ENCODE data around the gene KRT76. TPM values are rescaled to one million over a fixed set of nuclear protein-coding genes. Genes with fewer than 3 reads are reported as not detected.
"Not testable (repeated sequence)": the region's sequence is repeated elsewhere in the genome, so short reads cannot be mapped to it uniquely, and the experiment has no call there.

The KRT76 gene
- total RNA-seq, 2 experiments from 2014 or later: not detected

DNA sequence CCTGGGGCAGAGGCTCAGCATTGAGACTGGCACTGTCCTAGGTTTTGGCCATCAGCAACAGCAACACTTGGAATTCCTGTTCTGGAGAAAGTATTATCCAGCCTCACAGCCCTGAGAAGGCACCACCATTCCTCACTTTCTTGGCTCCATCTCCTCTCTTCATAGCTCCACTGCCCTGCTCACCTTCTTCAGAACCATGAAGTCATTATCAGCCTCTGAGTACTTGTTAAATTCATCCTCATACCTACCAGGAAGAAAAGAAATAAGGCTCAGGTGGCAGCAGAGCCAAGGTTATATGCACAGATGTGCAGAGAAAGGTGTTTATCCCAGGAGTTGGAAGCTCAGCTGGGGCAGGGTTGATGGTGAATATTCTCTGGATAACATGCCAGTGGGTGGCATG is 25.4 kb downstream of the KRT76 start:
- Mint-ChIP-seq H3K4me1 (peaks cover 11% of the 10 kb centered on the region), H3K4me3 (no peak overlapping the region), H3K27me3 (peaks cover 4% of the 10 kb centered on the region), H3K27ac (no peak overlapping the region), H3K36me3 (no peaks in the 10 kb centered on the region), H3K9me3 (no peaks in the 10 kb centered on the region)
- no peak for DNase-seq

DNA sequence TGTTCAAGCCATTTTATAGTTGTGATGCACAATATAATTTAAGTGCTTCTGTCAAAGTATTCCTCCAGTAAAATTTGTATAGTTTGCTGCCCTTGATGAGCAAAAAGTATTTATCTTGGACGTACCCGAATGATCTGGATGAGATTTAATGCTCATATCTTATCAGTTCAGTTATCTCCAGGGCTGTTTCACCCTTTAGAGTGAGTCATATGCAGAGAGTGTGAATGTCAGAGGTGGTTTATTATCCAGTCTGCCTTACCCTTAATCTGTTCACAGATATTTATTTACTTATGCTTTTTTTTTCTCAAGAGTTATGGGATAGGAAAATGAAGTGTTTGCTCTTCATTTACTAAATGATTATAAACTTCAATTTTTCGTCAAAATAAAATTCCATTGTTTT is 26.6 kb downstream of the KRT76 start:
- not testable (repeated sequence) for H3K27me3 Mint-ChIP-seq, H3K9me3 Mint-ChIP-seq, H3K4me3 Mint-ChIP-seq, H3K27ac Mint-ChIP-seq, DNase-seq, H3K36me3 Mint-ChIP-seq
- peaks cover 11% of the 10 kb centered on the region for H3K4me1 Mint-ChIP-seq

DNA sequence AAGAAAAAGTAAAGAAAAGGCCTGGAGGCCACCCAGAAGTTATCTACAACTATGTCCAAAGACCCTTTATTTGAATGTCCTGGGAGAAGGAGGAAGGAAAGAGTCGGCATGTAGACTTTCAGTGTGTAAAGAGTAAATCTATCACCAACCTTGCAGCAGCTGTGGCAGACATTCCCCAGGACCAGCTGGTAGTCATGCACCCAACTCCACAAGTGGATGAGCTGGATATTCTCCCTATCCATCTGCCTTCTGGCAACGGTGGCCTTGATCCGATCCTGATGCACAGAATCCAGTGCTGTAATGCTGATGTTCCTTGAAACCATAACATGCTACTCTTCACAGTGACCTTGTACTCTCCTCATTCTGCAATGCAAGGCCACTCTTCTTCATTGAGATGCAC is 27.3 kb downstream of the KRT76 start:
- no peak overlapping the region for H3K27ac Mint-ChIP-seq
- no peaks in the 10 kb centered on the region for H3K9me3 Mint-ChIP-seq
- H3K4me3 Mint-ChIP-seq: no peak overlapping the region
- no peak for DNase-seq
- peaks cover 11% of the 10 kb centered on the region for H3K4me1 Mint-ChIP-seq
- H3K36me3 Mint-ChIP-seq: no peaks in the 10 kb centered on the region
- peaks cover 4% of the 10 kb centered on the region for H3K27me3 Mint-ChIP-seq

GRCh38 chr12:52748578-52748977 is 28.6 kb downstream of the KRT76 start:
- H3K36me3 Mint-ChIP-seq: no peaks in the 10 kb centered on the region
- H3K27me3 Mint-ChIP-seq: peaks cover 11% of the 10 kb centered on the region
- no peak for DNase-seq

GRCh38 chr12:52745554-52745953 is 31.6 kb downstream of the KRT76 start:
- Mint-ChIP-seq H3K27me3 (peaks cover 18% of the 10 kb centered on the region), H3K9me3 (no peaks in the 10 kb centered on the region), H3K4me3 (no peak overlapping the region), H3K27ac (no peak overlapping the region), H3K4me1 (peaks cover 11% of the 10 kb centered on the region), H3K36me3 (no peaks in the 10 kb centered on the region)
- DNase-seq: no peak

More at GRCh38 chr12:52748578-52748977, 28.6 kb downstream of the KRT76 start:
- Mint-ChIP-seq H3K9me3 (no peaks in the 10 kb centered on the region), H3K4me3 (no peak overlapping the region), H3K4me1 (peaks cover 11% of the 10 kb centered on the region), H3K27ac (no peak overlapping the region)

GRCh38 chr12:52744493-52745156 is 32.5 kb downstream of the KRT76 start:
- Mint-ChIP-seq H3K27ac (no peak overlapping the region), H3K27me3 (peaks cover 23% of the 10 kb centered on the region), H3K4me3 (no peak overlapping the region), H3K9me3 (no peaks in the 10 kb centered on the region), H3K36me3 (no peaks in the 10 kb centered on the region), H3K4me1 (peaks cover 11% of the 10 kb centered on the region)
- DNase-seq: no peak

- no peaks in the 10 kb centered on the region for H3K9me3 Mint-ChIP-seq
- no peak overlapping the region for H3K4me3 Mint-ChIP-seq
- DNase-seq: no peak
- H3K36me3 Mint-ChIP-seq: no peaks in the 10 kb centered on the region
- H3K4me1 Mint-ChIP-seq: no peaks in the 10 kb centered on the region
- peaks cover 19% of the 10 kb centered on the region for H3K27me3 Mint-ChIP-seq
- no peak overlapping the region for H3K27ac Mint-ChIP-seq
Measured at GRCh38 chr12:52742822-52743457, 34.2 kb downstream of the KRT76 start.

DNA sequence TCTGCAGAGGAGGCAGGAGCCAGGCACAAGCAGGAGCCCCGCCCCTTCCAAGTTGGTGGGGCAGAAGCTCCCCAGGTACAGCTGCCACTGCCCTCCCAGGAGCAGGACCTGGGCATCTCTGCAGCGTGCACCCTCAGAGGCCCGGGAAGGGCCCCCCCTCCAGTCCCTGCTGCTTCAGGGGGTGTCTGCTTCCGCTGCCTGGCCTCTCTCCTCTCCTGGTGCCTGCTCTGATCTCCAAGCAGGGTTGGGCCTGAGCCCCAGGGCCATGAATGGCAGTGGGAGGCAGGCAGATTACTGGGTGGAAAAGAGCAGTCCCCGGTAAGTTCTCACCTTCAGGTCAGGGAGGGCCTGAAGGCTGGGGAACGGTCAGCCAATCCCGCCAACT is 35.0 kb downstream of the KRT76 start:
- no peak overlapping the region for H3K27ac Mint-ChIP-seq
- no peaks in the 10 kb centered on the region for H3K4me1 Mint-ChIP-seq
- H3K27me3 Mint-ChIP-seq: peaks cover 19% of the 10 kb centered on the region
- no peaks in the 10 kb centered on the region for H3K9me3 Mint-ChIP-seq
- no peak for DNase-seq
- H3K36me3 Mint-ChIP-seq: no peaks in the 10 kb centered on the region
- no peak overlapping the region for H3K4me3 Mint-ChIP-seq

GRCh38 chr12:52741375-52742195 is 35.6 kb downstream of the KRT76 start:
- Mint-ChIP-seq H3K4me3 (no peak overlapping the region), H3K27ac (no peak overlapping the region), H3K4me1 (no peaks in the 10 kb centered on the region), H3K36me3 (no peaks in the 10 kb centered on the region), H3K9me3 (no peaks in the 10 kb centered on the region), H3K27me3 (peaks cover 19% of the 10 kb centered on the region)
- DNase-seq: peak; percentile 51

DNA sequence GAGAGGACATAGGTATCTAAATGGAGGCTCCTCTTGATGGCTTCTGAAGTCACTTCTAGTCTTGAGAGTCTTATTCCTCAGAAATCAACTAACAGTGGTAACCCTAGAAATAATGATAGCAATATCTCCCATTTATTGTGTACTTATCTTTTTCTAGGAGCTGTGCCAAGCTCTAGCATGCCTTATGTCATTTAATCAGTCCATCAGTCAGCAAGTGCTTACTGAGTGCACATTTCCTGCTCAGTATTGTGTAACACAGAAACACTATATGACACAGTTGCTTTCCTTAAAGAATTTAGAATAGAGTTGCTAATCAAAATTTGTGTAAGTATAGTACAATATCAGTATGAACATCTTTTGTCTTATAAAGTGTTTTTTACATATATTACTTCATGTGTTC is 36.6 kb downstream of the KRT76 start:
- Mint-ChIP-seq H3K27me3 (peaks cover 19% of the 10 kb centered on the region), H3K4me3 (no peak overlapping the region), H3K4me1 (no peaks in the 10 kb centered on the region), H3K9me3 (no peaks in the 10 kb centered on the region), H3K27ac (no peak overlapping the region), H3K36me3 (no peaks in the 10 kb centered on the region)
- no peak for DNase-seq

- H3K27ac Mint-ChIP-seq: no peak overlapping the region
- DNase-seq: no peak
- no peaks in the 10 kb centered on the region for H3K4me1 Mint-ChIP-seq
- H3K4me3 Mint-ChIP-seq: no peak overlapping the region
- H3K9me3 Mint-ChIP-seq: no peaks in the 10 kb centered on the region
- H3K36me3 Mint-ChIP-seq: no peaks in the 10 kb centered on the region
- peaks cover 19% of the 10 kb centered on the region for H3K27me3 Mint-ChIP-seq
Measured at GRCh38 chr12:52739963-52740362, 37.2 kb downstream of the KRT76 start.

DNA sequence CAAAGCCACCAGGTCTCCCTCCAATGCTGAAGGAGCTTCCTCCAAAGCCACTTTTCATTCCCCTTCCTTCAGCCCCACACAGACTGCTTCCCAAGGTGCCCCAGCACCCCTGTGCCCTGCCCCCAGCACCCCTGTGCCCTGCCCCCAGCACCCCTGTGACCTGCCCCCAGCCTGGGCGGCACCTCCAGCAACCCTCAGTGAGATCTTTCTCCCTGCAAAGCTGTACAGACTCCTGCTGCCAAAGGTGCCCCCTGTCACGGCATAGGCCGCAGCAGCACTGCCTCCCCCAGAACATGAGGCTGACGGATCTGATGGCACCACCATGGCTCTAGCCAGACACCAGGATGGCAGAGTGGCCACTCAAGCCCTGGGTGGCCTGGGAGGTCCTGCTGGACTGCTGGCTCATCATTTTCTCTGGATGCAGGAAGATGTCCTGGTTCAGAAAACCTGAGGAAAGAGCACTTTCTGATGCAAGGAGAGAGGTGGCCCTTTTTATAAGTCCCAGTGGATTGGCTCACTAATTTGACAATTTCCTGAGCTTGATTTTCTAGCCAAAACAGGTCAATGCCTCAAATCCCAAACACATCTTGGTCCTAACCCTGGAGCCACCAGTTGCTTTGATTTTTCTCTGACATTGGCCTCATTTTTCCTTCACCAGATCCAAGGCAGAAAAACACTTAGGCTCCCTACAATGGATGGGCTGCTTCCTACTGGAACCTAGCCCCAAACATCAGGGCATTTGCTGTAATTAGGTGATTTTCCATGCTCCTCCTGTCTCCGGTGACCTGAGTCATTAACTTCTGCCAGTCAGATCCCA is 41.1 kb downstream of the KRT76 start:
- peaks cover 5% of the 10 kb centered on the region for H3K27me3 Mint-ChIP-seq
- no peak overlapping the region for H3K27ac Mint-ChIP-seq
- no peaks in the 10 kb centered on the region for H3K9me3 Mint-ChIP-seq
- DNase-seq: no peak
- no peaks in the 10 kb centered on the region for H3K4me1 Mint-ChIP-seq
- no peak overlapping the region for H3K4me3 Mint-ChIP-seq
- H3K36me3 Mint-ChIP-seq: no peaks in the 10 kb centered on the region

DNA sequence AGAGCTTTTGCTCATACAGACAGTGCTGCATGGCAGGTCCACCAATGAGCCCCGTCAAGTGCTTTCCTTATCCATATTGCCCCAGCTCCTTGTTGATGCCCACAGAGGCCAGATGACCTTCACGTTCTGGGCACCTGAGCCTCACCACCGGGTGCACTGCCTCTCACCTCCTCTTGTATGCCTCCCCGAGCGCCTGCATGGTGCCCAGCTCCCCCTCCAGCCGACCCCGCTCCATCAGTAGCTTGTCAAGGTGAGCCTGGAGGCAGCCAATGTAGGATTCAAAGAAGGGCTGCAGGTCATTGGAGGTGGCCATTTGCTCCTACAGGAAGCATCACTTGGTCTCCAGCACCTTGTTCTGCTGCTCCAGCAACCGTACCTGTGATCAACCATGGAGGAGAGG is 42.0 kb downstream of the KRT76 start:
- Mint-ChIP-seq H3K36me3 (no peaks in the 10 kb centered on the region), H3K27me3 (peaks cover 5% of the 10 kb centered on the region), H3K9me3 (no peaks in the 10 kb centered on the region), H3K4me3 (no peak overlapping the region), H3K4me1 (no peaks in the 10 kb centered on the region), H3K27ac (no peak overlapping the region)
- no peak for DNase-seq

- DNase-seq: no peak
- no peaks in the 10 kb centered on the region for H3K36me3 Mint-ChIP-seq
- H3K27me3 Mint-ChIP-seq: no peaks in the 10 kb centered on the region
- no peaks in the 10 kb centered on the region for H3K9me3 Mint-ChIP-seq
- H3K4me1 Mint-ChIP-seq: no peaks in the 10 kb centered on the region
- no peak overlapping the region for H3K27ac Mint-ChIP-seq
- no peak overlapping the region for H3K4me3 Mint-ChIP-seq
Measured at GRCh38 chr12:52730793-52731192, 46.4 kb downstream of the KRT76 start.

GRCh38 chr12:52730383-52730782 is 46.8 kb downstream of the KRT76 start:
- no peak for DNase-seq
- Mint-ChIP-seq H3K9me3 (no peaks in the 10 kb centered on the region), H3K27me3 (no peaks in the 10 kb centered on the region), H3K4me1 (no peaks in the 10 kb centered on the region), H3K27ac (no peak overlapping the region), H3K36me3 (no peaks in the 10 kb centered on the region), H3K4me3 (no peak overlapping the region)

Measured in activated naive CD8-positive, alpha-beta T cell treated with anti-CD3 and anti-CD28 coated beads for 36 hours (primary cell).